ENCODE data around the gene MTG2. TPM values are rescaled to one million over a fixed set of nuclear protein-coding genes. Genes with fewer than 3 reads are reported as not detected.

The MTG2 gene
- total and polyA plus RNA-seq, 10 of the 15 experiments (the other 5 are each of a cell fraction or from before 2014, with no cell fraction given): 6.2 to 52.4 (median 34.3) TPM

DNA sequence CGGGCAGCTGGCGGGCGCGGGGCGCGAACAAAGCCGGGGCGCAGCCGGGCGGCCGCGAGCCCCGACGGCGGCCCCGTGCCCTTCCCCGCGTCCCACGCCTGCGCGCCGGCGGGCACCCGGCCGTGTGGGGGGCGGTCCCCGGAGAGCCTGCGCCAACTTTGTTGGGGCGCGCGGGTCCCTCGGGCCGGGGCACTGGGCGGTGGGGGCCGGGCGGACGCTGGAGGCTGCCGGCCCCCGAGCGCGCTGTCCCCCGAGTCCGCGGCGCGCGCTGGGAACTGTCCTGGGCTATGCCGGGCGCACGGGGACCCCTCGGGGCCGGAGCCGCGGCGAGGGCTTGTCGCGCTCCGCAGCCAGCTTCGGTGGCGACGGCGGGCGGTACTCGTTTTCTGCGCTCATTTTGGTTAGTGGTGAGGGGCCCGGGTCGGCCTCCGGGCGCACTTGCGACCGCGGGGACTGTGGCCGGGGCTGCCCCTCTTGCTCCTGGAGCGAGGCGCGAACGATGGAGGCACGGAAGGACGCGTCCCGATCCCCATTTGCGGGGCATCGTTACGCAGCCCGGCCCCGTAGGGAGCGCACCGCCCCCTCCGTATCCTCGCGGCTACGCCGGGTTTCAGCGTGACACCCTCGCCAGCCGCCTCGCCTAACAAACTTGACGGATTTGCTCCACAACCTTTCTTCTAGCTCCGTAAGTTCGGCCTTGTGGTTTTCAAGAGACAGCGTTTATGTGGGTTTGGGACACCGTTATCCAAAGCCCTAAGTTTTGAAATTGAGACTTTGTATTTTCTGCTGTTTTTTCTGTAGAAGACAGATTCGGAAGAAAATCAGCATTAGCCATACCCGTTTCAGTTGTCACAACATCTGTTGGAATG is 38.6 kb upstream of the MTG2 start (continued):
- TF ChIP-seq, protein P1, sequence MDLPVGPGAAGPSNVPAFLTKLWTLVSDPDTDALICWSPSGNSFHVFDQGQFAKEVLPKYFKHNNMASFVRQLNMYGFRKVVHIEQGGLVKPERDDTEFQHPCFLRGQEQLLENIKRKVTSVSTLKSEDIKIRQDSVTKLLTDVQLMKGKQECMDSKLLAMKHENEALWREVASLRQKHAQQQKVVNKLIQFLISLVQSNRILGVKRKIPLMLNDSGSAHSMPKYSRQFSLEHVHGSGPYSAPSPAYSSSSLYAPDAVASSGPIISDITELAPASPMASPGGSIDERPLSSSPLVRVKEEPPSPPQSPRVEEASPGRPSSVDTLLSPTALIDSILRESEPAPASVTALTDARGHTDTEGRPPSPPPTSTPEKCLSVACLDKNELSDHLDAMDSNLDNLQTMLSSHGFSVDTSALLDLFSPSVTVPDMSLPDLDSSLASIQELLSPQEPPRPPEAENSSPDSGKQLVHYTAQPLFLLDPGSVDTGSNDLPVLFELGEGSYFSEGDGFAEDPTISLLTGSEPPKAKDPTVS (IDR thresholded peaks at IDR 0.05; ENCODE audit: low read depth, low read length): no peak
- peak; percentile 54; the same call in 1 of the 2 replicates for TF ChIP-seq RB1 (IDR thresholded peaks at IDR 0.05; ENCODE audit: borderline replicate concordance)
- no peak for TF ChIP-seq HCFC1 (IDR thresholded peaks at IDR 0.05; ENCODE audit: low read length)
- no peak for TF ChIP-seq SMAD5 (IDR thresholded peaks at IDR 0.05; ENCODE audit: low read depth)
- TF ChIP-seq, protein P2, sequence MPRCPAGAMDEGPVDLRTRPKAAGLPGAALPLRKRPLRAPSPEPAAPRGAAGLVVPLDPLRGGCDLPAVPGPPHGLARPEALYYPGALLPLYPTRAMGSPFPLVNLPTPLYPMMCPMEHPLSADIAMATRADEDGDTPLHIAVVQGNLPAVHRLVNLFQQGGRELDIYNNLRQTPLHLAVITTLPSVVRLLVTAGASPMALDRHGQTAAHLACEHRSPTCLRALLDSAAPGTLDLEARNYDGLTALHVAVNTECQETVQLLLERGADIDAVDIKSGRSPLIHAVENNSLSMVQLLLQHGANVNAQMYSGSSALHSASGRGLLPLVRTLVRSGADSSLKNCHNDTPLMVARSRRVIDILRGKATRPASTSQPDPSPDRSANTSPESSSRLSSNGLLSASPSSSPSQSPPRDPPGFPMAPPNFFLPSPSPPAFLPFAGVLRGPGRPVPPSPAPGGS (IDR thresholded peaks at IDR 0.05; ENCODE audit: borderline replicate concordance, insufficient read depth, low read depth, low read length, poor library complexity, severe bottlenecking): no peak
- TF ChIP-seq, protein P3, sequence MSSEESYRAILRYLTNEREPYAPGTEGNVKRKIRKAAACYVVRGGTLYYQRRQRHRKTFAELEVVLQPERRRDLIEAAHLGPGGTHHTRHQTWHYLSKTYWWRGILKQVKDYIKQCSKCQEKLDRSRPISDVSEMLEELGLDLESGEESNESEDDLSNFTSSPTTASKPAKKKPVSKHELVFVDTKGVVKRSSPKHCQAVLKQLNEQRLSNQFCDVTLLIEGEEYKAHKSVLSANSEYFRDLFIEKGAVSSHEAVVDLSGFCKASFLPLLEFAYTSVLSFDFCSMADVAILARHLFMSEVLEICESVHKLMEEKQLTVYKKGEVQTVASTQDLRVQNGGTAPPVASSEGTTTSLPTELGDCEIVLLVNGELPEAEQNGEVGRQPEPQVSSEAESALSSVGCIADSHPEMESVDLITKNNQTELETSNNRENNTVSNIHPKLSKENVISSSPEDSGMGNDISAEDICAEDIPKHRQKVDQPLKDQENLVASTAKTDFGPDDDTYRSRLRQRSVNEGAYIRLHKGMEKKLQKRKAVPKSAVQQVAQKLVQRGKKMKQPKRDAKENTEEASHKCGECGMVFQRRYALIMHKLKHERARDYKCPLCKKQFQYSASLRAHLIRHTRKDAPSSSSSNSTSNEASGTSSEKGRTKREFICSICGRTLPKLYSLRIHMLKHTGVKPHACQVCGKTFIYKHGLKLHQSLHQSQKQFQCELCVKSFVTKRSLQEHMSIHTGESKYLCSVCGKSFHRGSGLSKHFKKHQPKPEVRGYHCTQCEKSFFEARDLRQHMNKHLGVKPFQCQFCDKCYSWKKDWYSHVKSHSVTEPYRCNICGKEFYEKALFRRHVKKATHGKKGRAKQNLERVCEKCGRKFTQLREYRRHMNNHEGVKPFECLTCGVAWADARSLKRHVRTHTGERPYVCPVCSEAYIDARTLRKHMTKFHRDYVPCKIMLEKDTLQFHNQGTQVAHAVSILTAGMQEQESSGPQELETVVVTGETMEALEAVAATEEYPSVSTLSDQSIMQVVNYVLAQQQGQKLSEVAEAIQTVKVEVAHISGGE (CRISPR knock-in tag; IDR thresholded peaks at IDR 0.05): no peak
- TF ChIP-seq SIN3A (IDR thresholded peaks at IDR 0.05; ENCODE audit: low read depth, low read length): no peak
- peak; percentile 17; the same call in 1 of the 2 replicates for TF ChIP-seq CREB1 (IDR thresholded peaks at IDR 0.05; ENCODE audit: low read depth)
- TF ChIP-seq, protein P4, sequence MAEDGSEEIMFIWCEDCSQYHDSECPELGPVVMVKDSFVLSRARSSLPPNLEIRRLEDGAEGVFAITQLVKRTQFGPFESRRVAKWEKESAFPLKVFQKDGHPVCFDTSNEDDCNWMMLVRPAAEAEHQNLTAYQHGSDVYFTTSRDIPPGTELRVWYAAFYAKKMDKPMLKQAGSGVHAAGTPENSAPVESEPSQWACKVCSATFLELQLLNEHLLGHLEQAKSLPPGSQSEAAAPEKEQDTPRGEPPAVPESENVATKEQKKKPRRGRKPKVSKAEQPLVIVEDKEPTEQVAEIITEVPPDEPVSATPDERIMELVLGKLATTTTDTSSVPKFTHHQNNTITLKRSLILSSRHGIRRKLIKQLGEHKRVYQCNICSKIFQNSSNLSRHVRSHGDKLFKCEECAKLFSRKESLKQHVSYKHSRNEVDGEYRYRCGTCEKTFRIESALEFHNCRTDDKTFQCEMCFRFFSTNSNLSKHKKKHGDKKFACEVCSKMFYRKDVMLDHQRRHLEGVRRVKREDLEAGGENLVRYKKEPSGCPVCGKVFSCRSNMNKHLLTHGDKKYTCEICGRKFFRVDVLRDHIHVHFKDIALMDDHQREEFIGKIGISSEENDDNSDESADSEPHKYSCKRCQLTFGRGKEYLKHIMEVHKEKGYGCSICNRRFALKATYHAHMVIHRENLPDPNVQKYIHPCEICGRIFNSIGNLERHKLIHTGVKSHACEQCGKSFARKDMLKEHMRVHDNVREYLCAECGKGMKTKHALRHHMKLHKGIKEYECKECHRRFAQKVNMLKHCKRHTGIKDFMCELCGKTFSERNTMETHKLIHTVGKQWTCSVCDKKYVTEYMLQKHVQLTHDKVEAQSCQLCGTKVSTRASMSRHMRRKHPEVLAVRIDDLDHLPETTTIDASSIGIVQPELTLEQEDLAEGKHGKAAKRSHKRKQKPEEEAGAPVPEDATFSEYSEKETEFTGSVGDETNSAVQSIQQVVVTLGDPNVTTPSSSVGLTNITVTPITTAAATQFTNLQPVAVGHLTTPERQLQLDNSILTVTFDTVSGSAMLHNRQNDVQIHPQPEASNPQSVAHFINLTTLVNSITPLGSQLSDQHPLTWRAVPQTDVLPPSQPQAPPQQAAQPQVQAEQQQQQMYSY (CRISPR knock-in tag; IDR thresholded peaks at IDR 0.05): no peak
- TF ChIP-seq MYB (IDR thresholded peaks at IDR 0.05; ENCODE audit: borderline replicate concordance, low read depth, low read length): no peak
- TF ChIP-seq CREM (IDR thresholded peaks at IDR 0.05; ENCODE audit: low read depth): no peak
- TF ChIP-seq, protein P5, sequence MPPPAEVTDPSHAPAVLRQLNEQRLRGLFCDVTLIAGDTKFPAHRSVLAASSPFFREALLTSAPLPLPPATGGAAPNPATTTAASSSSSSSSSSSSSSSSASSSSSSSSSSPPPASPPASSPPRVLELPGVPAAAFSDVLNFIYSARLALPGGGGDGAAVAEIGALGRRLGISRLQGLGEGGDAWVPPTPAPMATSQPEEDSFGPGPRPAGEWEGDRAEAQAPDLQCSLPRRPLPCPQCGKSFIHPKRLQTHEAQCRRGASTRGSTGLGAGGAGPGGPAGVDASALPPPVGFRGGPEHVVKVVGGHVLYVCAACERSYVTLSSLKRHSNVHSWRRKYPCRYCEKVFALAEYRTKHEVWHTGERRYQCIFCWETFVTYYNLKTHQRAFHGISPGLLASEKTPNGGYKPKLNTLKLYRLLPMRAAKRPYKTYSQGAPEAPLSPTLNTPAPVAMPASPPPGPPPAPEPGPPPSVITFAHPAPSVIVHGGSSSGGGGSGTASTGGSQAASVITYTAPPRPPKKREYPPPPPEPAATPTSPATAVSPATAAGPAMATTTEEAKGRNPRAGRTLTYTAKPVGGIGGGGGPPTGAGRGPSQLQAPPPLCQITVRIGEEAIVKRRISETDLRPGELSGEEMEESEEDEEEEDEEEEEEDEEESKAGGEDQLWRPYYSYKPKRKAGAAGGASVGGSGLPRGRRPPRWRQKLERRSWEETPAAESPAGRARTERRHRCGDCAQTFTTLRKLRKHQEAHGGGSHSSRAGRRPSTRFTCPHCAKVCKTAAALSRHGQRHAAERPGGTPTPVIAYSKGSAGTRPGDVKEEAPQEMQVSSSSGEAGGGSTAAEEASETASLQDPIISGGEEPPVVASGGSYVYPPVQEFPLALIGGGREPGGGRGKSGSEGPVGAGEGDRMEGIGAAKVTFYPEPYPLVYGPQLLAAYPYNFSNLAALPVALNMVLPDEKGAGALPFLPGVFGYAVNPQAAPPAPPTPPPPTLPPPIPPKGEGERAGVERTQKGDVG (CRISPR knock-in tag; IDR thresholded peaks at IDR 0.05): no peak
- TF ChIP-seq ZNF207 (IDR thresholded peaks at IDR 0.05; ENCODE audit: borderline replicate concordance): peak; percentile 42; the same call in 1 of the 2 replicates
- no peak for TF ChIP-seq CBX5 (IDR thresholded peaks at IDR 0.05; ENCODE audit: low read depth)
- TF ChIP-seq ZSCAN29 (IDR thresholded peaks at IDR 0.05): no peak

Measured in GM12878 (cell line).